IMR-90 (cell line): ENCODE measurements around the gene PRKACB. TPM values are rescaled to one million over a fixed set of nuclear protein-coding genes. Genes with fewer than 3 reads are reported as not detected.

Experiments
- ATAC-seq: fragments of 200-7000 bp; cut with Tn5 transposase; 2 replicates; pipeline ENCODE4 v1.9.1; 2020; ENCODE audit warnings: low read depth, mild to moderate bottlenecking, moderate library complexity
- BruUV-seq: library from RNA; stranded (reverse); fragments of 400-500 nt; replicated peaks from 2 replicates; lab custom pipeline; 2021; lab: Mats Ljungman, UMichigan
- CTCF ChIA-PET: fragments of 300-600 bp; formaldehyde crosslinking; extraction: SDS; loops from one replicate; lab custom pipeline; 2021; ENCODE audit warnings: antibody characterized with exemption; lab: Yijun Ruan, JAX
- POLR2A ChIA-PET: fragments of 300-600 bp; sonication (Branson Sonifier 250); formaldehyde crosslinking; loops from one replicate; lab custom pipeline; 2022; ENCODE audit warnings: antibody characterized with exemption; ENCODE audit not compliant: unreplicated experiment; lab: Charles Lee
- DNase-seq: peaks from one replicate; pipeline ENCODE4 v3.0.0; 2013
- H2AFZ ChIP-seq: replicated peaks from 2 replicates; pipeline ENCODE3; 2013; ENCODE audit warnings: low read length, mild to moderate bottlenecking; ENCODE audit not compliant: poor library complexity
- H2AK5ac ChIP-seq: 2 replicates; pipeline ENCODE4 v1.6.1; 2013; ENCODE audit warnings: low read depth, low read length, inconsistent platforms
- H2AK9ac ChIP-seq: replicated peaks from 2 replicates; pipeline ENCODE3; 2013; ENCODE audit warnings: mild to moderate bottlenecking, low read depth, low read length, moderate library complexity; ENCODE audit not compliant: poor library complexity
- H2BK120ac ChIP-seq: 2 replicates; pipeline ENCODE4 v1.6.1; 2013; ENCODE audit warnings: low read depth, low read length, inconsistent platforms
- H2BK15ac ChIP-seq: 3 replicates; pipeline ENCODE4 v1.6.1; 2013; ENCODE audit warnings: low read depth, low read length, inconsistent platforms
- H2BK20ac ChIP-seq: 2 replicates; pipeline ENCODE4 v1.6.1; 2013; ENCODE audit warnings: low read depth, mild to moderate bottlenecking, inconsistent platforms, low read length, moderate library complexity
- H2BK5ac ChIP-seq: 2 replicates; pipeline ENCODE4 v1.6.1; 2013; ENCODE audit warnings: mild to moderate bottlenecking, low read depth, low read length, inconsistent platforms; ENCODE audit not compliant: poor library complexity, severe bottlenecking
- H3K14ac ChIP-seq: replicated peaks from 2 replicates; pipeline ENCODE4 v1.6.1; 2013; ENCODE audit warnings: low read depth, low read length, inconsistent platforms
- H3K18ac ChIP-seq: 2 replicates; pipeline ENCODE4 v1.6.1; 2013; ENCODE audit warnings: low read depth, low read length, control low read depth
- H3K23ac ChIP-seq: 2 replicates; pipeline ENCODE4 v1.6.1; 2013; ENCODE audit warnings: low read depth, low read length, inconsistent platforms
- H3K27ac ChIP-seq: 2 replicates; pipeline ENCODE4 v1.5.1; 2013; ENCODE audit warnings: mild to moderate bottlenecking, control low read depth, low read length; ENCODE audit not compliant: insufficient read depth
- H3K27me3 ChIP-seq: 2 replicates; pipeline ENCODE4 v1.6.1; 2013; ENCODE audit warnings: low read length; ENCODE audit not compliant: control insufficient read depth, insufficient read depth
- H3K36me3 ChIP-seq: 2 replicates; pipeline ENCODE4 v1.6.1; 2013; ENCODE audit warnings: low read length, mixed read lengths; ENCODE audit not compliant: control insufficient read depth, insufficient read depth
- H3K4ac ChIP-seq: 2 replicates; pipeline ENCODE4 v1.6.1; 2013; ENCODE audit warnings: low read depth, low read length, inconsistent platforms
- H3K4me1 ChIP-seq: 2 replicates; pipeline ENCODE4 v1.6.1; 2013; ENCODE audit warnings: low read length, mixed read lengths; ENCODE audit not compliant: control insufficient read depth, insufficient read depth
- H3K4me2 ChIP-seq: 2 replicates; pipeline ENCODE4 v1.6.1; 2013; ENCODE audit warnings: low read depth, mild to moderate bottlenecking, control low read depth, low read length, moderate library complexity
- H3K4me3 ChIP-seq: 2 replicates; pipeline ENCODE4 v1.5.1; 2013; ENCODE audit warnings: low read depth, mild to moderate bottlenecking, control low read depth, low read length, moderate library complexity; ENCODE audit not compliant: insufficient read depth
- H3K56ac ChIP-seq: 2 replicates; pipeline ENCODE4 v1.6.1; 2013; ENCODE audit warnings: low read length, inconsistent platforms; ENCODE audit not compliant: insufficient read depth; ENCODE audit errors: extremely low read depth
- H3K79me1 ChIP-seq, 2 experiments: 2 replicates each; pipeline ENCODE4 v1.6.1; 2013; ENCODE audit warnings: low read length in 2 of 2, inconsistent platforms in 1 of 2, low read depth in 1 of 2
- H3K9ac ChIP-seq: 2 replicates; pipeline ENCODE4 v1.6.1; 2013; ENCODE audit warnings: low read depth, low read length, control low read depth
- H3K9me1 ChIP-seq: 2 replicates; pipeline ENCODE4 v1.6.1; 2013; ENCODE audit warnings: low read length, inconsistent platforms; ENCODE audit not compliant: insufficient read depth
- H3K9me3 ChIP-seq: 2 replicates; pipeline ENCODE4 v1.6.1; 2013; ENCODE audit warnings: low read length; ENCODE audit not compliant: control insufficient read depth, insufficient read depth
- H4K20me1 ChIP-seq: 2 replicates; pipeline ENCODE4 v1.6.1; 2013; ENCODE audit warnings: low read length, inconsistent platforms; ENCODE audit not compliant: insufficient read depth
- H4K5ac ChIP-seq: 2 replicates; pipeline ENCODE4 v1.6.1; 2013; ENCODE audit warnings: mild to moderate bottlenecking, low read depth, low read length, control low read depth
- H4K8ac ChIP-seq, 2 experiments: 2 replicates each; pipeline ENCODE4 v1.6.1; 2013; ENCODE audit warnings: low read depth in 2 of 2, low read length in 2 of 2, control low read depth in 1 of 2, inconsistent platforms in 1 of 2
- H4K91ac ChIP-seq: 2 replicates; pipeline ENCODE4 v1.6.1; 2013; ENCODE audit warnings: low read depth, low read length, inconsistent platforms; ENCODE audit not compliant: insufficient read depth
- CTCF ChIP-seq: conservative IDR thresholded peaks from 2 replicates; pipeline ENCODE4 v1.5.1; 2012; ENCODE audit warnings: mild to moderate bottlenecking, low read depth, low read length, improper control_type of control experiment
- MAFK ChIP-seq: IDR thresholded peaks from 2 replicates; pipeline ENCODE4 v1.6.1; 2012; ENCODE audit warnings: low read depth, low read length, improper control_type of control experiment
- WGBS, 2 experiments: methylation state at CpG; one replicate each; pipeline versions ENCODE4 v1.1.5 to v1.1.7; 2013; ENCODE audit warnings: missing lambda C conversion rate in 2 of 2; ENCODE audit not compliant: insufficient read length in 1 of 2; ENCODE audit errors: extremely low coverage in 2 of 2; 5-methylcytosine and 5-hydroxymethylcytosine counted together
- dilution Hi-C: fragments of 300-500 bp; cut with HindIII; formaldehyde crosslinking; loops from one replicate; pipeline ENCODE4 v1.14.3; 2018; ENCODE audit warnings: low sequenced_read_pairs; ENCODE audit not compliant: unreplicated experiment
- in situ Hi-C: fragments of 300-500 bp; cut with MboI; formaldehyde crosslinking; loops from 3 replicates; pipeline ENCODE4 v1.14.3; 2019; ENCODE audit warnings: low sequenced_read_pairs, inconsistent platforms, mixed read lengths
- intact Hi-C: fragments of 100-400 bp; cut with micrococcal nuclease; formaldehyde crosslinking; loops from 2 replicates; pipeline ENCODE4 v1.10.0; 2022
- polyA plus RNA-seq, 3 experiments: library from polyadenylated mRNA; depleted of rRNA; stranded (reverse); fragments of >200 nt; gene quantifications; 2 replicates each; pipeline ENCODE4 v1.2.3, GENCODE V29; 2012; ENCODE audit warnings: low replicate concordance in 1 of 3
- total RNA-seq: library from RNA; depleted of rRNA; stranded (reverse); fragments of >200 nt; gene quantifications from 2 replicates; pipeline ENCODE4 v1.2.3, GENCODE V29; 2012

The PRKACB gene
- total and polyA plus RNA-seq, 2 of the 4 experiments (the other 2 are of a cell fraction) = 8.2 to 8.3 TPM

- peaks cover 7% of the 10 kb centered on the region for H3K4me1 ChIP-seq
- ChIA-PET POLR2A (no interaction called here), CTCF (no interaction called here)
- H3K79me1 ChIP-seq = no peaks in the 10 kb centered on the region
- H4K91ac ChIP-seq = no peak overlapping the region
- no peak for DNase-seq
- no peak for TF ChIP-seq CTCF
- no peak for TF ChIP-seq MAFK
- peaks cover 6% of the 10 kb centered on the region; the same call in 1 of the 2 replicates for H3K9me3 ChIP-seq
- no peak overlapping the region for H2AK9ac ChIP-seq
- no TSS peak for BruUV-seq
- dilution Hi-C loops (no loop called here), intact Hi-C loops (loop anchor here (10.0 kb wide), 1 partner anchor 68 kb away; no protein-coding TSS in a partner anchor), in situ Hi-C loops (no loop called here)
- H3K27me3 ChIP-seq = no peaks in the 10 kb centered on the region
- no peak overlapping the region for H2BK5ac ChIP-seq
- H2BK120ac ChIP-seq = no peak overlapping the region
- no peak overlapping the region for H3K4me2 ChIP-seq
- no peak overlapping the region for H2BK20ac ChIP-seq
- H3K36me3 ChIP-seq = no peaks in the 10 kb centered on the region
- no peak overlapping the region for H4K5ac ChIP-seq
- H3K27ac ChIP-seq = no peak overlapping the region
- no peak overlapping the region for H3K9ac ChIP-seq
- H4K20me1 ChIP-seq = no peaks in the 10 kb centered on the region
- ATAC-seq = no peak
- H2AK5ac ChIP-seq = peak overlapping the region; percentile 78; the same call in 1 of the 2 replicates
- no peak overlapping the region for H4K8ac ChIP-seq
- no peak overlapping the region for H3K56ac ChIP-seq
- no peak overlapping the region for H3K4me3 ChIP-seq
- no peaks in the 10 kb centered on the region for H3K9me1 ChIP-seq
- WGBS, 2 experiments = no CpG with 5 or more reads among the region's 1 CpG
- no peak overlapping the region for H3K4ac ChIP-seq
- H2BK15ac ChIP-seq = no peak overlapping the region
- no peak overlapping the region for H3K14ac ChIP-seq
- H3K18ac ChIP-seq = peak overlapping the region; percentile 51; the same call in 1 of the 2 replicates
- peak overlapping the region; percentile 1 for H2AFZ ChIP-seq
- no peak overlapping the region for H3K23ac ChIP-seq
These were observed 138.8 kb downstream of the PRKACB start for GRCh38 chr1:84282780-84283333.
